Measurements from ENCODE around the gene MIXL1. TPM values are rescaled to one million over a fixed set of nuclear protein-coding genes. Genes with fewer than 3 reads are reported as not detected.

Gene MIXL1
- total RNA-seq, 1 experiment from 2014 or later = not detected

DNA sequence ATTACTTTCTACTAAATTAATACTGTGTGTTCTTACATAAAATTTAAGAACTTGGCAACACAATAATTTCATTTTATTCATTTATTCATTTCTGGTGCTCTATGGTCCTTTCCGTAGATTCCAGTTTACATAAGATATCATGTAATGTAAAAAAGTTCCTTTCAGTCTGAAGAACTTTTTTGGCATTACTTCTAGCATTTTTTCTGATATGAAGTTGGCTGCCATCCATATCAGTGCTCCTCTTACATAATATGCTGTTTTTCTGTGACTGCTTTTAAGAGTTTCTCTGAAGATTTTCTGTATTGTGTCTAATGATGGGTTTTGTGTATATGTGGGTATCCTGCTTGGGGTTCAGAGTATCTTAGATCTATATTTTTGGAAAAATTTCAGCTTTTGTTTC is 50.7 kb downstream of the MIXL1 start:
- Histone ChIP-seq H3K36me3 (ENCODE audit: control insufficient read depth, insufficient read depth, low read length) (no peaks in the 10 kb centered on the region), H3K4me3 (ENCODE audit: low read depth, low read length) (no peak overlapping the region), H3K9me3 (no peaks in the 10 kb centered on the region), H3K27me3 (replicated peaks; ENCODE audit: control insufficient read depth, insufficient read depth, low read length) (no peaks in the 10 kb centered on the region), H3K4me1 (no peaks in the 10 kb centered on the region)
- H3K27ac Mint-ChIP-seq (ENCODE audit: unreplicated experiment) = no peak overlapping the region
- H3K36me3 Mint-ChIP-seq (ENCODE audit: insufficient read depth, unreplicated experiment) = peaks cover 19% of the 10 kb centered on the region
- H3K4me3 Mint-ChIP-seq (ENCODE audit: unreplicated experiment) = no peak overlapping the region
- H3K27me3 Mint-ChIP-seq (ENCODE audit: insufficient read depth, unreplicated experiment) = no peaks in the 10 kb centered on the region
- BruUV-seq (replicated peaks) = TSS peak; percentile 5
- H3K9me3 Mint-ChIP-seq (ENCODE audit: unreplicated experiment) = no peaks in the 10 kb centered on the region
- ChIA-PET CTCF (no interaction called here), POLR2A (no interaction called here)
- intact Hi-C loops (cut with micrococcal nuclease; ENCODE audit: unreplicated experiment) = no loop called here
- TF ChIP-seq, protein P1, sequence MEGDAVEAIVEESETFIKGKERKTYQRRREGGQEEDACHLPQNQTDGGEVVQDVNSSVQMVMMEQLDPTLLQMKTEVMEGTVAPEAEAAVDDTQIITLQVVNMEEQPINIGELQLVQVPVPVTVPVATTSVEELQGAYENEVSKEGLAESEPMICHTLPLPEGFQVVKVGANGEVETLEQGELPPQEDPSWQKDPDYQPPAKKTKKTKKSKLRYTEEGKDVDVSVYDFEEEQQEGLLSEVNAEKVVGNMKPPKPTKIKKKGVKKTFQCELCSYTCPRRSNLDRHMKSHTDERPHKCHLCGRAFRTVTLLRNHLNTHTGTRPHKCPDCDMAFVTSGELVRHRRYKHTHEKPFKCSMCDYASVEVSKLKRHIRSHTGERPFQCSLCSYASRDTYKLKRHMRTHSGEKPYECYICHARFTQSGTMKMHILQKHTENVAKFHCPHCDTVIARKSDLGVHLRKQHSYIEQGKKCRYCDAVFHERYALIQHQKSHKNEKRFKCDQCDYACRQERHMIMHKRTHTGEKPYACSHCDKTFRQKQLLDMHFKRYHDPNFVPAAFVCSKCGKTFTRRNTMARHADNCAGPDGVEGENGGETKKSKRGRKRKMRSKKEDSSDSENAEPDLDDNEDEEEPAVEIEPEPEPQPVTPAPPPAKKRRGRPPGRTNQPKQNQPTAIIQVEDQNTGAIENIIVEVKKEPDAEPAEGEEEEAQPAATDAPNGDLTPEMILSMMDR (IDR thresholded peaks at IDR 0.05; ENCODE audit: insufficient read depth in 1 of 2, low read depth in 1 of 2, low read length in 1 of 2, severe bottlenecking in 1 of 2, unreplicated experiment in 1 of 2) = no peak
- DNase-seq = no peak
- H3K4me1 Mint-ChIP-seq (ENCODE audit: low read depth, unreplicated experiment) = peaks cover 5% of the 10 kb centered on the region

DNA sequence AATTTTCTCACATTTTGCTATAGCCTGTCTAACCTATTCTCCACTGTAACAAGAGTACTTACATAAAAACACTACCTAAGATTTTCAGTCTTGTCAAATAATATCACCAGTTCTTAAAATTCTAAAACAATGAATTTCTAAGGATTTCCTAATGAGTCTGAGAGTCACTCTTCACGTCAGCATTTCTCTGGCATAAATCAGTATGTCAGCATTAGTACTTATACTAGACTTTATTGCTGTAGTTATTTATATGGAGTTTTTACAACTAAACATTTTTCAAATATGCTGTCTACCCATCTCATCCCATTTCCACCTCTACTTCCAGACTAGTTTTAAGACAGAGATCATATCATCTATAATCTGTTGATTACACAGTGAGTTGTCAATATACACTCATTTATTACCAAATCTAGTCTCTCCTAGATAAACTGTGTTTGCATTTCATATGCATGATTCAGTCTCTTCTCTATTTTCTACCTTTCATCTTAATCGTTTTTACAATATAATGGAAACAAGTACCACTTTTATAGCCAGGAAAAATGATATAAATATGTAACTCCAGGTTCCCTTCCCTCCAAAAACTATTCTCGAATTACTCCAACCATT is 52.7 kb downstream of the MIXL1 start:
- BruUV-seq (replicated peaks) = no TSS peak
- CTCF ChIA-PET = no interaction called here
- H3K4me3 Mint-ChIP-seq (ENCODE audit: unreplicated experiment) = no peak overlapping the region
- Histone ChIP-seq H3K27me3 (replicated peaks; ENCODE audit: control insufficient read depth, insufficient read depth, low read length) (no peaks in the 10 kb centered on the region), H3K36me3 (ENCODE audit: control insufficient read depth, insufficient read depth, low read length) (no peaks in the 10 kb centered on the region), H3K9me3 (no peaks in the 10 kb centered on the region), H3K4me1 (no peaks in the 10 kb centered on the region), H3K4me3 (ENCODE audit: low read depth, low read length) (no peak overlapping the region)
- intact Hi-C loops (cut with micrococcal nuclease; ENCODE audit: unreplicated experiment) = no loop called here
- no peaks in the 10 kb centered on the region for H3K4me1 Mint-ChIP-seq (ENCODE audit: low read depth, unreplicated experiment)
- POLR2A ChIA-PET = no interaction called here
- H3K27me3 Mint-ChIP-seq (ENCODE audit: insufficient read depth, unreplicated experiment) = no peaks in the 10 kb centered on the region
- H3K9me3 Mint-ChIP-seq (ENCODE audit: unreplicated experiment) = no peaks in the 10 kb centered on the region
- TF ChIP-seq, protein P1 (IDR thresholded peaks at IDR 0.05; ENCODE audit: insufficient read depth in 1 of 2, low read depth in 1 of 2, low read length in 1 of 2, severe bottlenecking in 1 of 2, unreplicated experiment in 1 of 2) = no peak
- peaks cover 19% of the 10 kb centered on the region for H3K36me3 Mint-ChIP-seq (ENCODE audit: insufficient read depth, unreplicated experiment)
- no peak for DNase-seq
- no peak overlapping the region for H3K27ac Mint-ChIP-seq (ENCODE audit: unreplicated experiment)

Other genes with a start within 250 kb of the MIXL1 start
- 16.6 and 18.6 TPM in 2 replicates for gene SDE2, start 224.3 kb upstream of the MIXL1 start, total RNA-seq (2022)
- 512 and 554 TPM in 2 replicates for gene H3-3A, start 160.9 kb upstream of the MIXL1 start, total RNA-seq (2022)
- 38.5 and 41.7 TPM in 2 replicates for gene ACBD3, start 36.9 kb upstream of the MIXL1 start, total RNA-seq (2022)
- 11.0 and 12.2 TPM in 2 replicates for gene LIN9, start 85.5 kb downstream of the MIXL1 start, total RNA-seq (2022)
- 127 and 136 TPM in 2 replicates for gene PARP1, start 184.4 kb downstream of the MIXL1 start, total RNA-seq (2022)